PC-9 (cell line): ENCODE results near the gene VSX1.

Experiments
- CTCF ChIP-seq: fragments of 200-600 bp; sonication (generic); conservative IDR thresholded peaks from 2 replicates; pipeline ENCODE4 v1.6.1; 2017; ENCODE audit warnings: mixed run types, antibody characterized with exemption, mild to moderate bottlenecking, moderate library complexity
- EZH2 ChIP-seq: fragments of 200-600 bp; sonication (generic); IDR thresholded peaks from 2 replicates; pipeline ENCODE4 v1.8.0; 2017; ENCODE audit warnings: antibody characterized with exemption, low read depth

DNA sequence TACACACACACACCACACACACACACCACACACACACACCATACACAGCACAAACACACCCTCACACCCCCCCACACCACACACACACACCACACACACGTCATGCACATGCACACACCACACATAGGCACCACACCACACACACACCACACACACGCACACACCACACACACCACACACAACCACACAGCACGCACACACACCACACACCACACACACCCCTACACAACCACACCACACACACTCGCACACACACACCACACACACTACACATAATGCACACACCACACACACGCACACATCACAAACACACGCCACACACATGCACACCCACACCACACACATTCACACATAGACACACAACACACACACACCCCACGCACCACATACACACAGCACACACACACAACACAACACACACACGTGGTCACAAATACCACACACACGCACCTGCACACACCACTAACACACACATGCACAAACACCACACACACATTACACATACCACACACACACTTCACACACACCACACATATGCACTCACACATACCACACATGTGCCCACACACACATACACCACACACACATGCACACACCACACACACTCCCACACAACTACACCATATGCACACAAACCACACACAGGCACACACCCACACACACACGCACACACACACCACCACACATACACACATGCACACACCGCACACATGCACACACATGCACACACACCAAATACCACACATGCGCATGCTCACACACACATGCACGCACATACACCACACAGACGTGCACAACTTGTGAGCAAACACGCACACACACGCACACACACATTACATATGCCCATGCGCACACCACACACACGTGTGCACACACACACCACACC, 14.6 kb downstream of the VSX1 start:
- TF ChIP-seq CTCF (no peak), EZH2 (no peak)
